Left hindlimb (tissue), 1 donor: ENCODE results near the gene GGA2.
A peak's percentile ranks its signal among the peaks of the same experiment; 100 is the strongest.
"Not testable (repeated sequence)": the region's sequence is repeated elsewhere in the genome, so short reads cannot be mapped to it uniquely, and the experiment has no call there.

Source experiments
- DNase-seq: peaks from one replicate; pipeline ENCODE4 v3.0.0-alpha.2; 2018

The GGA2 gene, protein sequence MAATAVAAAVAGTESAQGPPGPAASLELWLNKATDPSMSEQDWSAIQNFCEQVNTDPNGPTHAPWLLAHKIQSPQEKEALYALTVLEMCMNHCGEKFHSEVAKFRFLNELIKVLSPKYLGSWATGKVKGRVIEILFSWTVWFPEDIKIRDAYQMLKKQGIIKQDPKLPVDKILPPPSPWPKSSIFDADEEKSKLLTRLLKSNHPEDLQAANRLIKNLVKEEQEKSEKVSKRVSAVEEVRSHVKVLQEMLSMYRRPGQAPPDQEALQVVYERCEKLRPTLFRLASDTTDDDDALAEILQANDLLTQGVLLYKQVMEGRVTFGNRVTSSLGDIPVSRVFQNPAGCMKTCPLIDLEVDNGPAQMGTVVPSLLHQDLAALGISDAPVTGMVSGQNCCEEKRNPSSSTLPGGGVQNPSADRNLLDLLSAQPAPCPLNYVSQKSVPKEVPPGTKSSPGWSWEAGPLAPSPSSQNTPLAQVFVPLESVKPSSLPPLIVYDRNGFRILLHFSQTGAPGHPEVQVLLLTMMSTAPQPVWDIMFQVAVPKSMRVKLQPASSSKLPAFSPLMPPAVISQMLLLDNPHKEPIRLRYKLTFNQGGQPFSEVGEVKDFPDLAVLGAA

DNA sequence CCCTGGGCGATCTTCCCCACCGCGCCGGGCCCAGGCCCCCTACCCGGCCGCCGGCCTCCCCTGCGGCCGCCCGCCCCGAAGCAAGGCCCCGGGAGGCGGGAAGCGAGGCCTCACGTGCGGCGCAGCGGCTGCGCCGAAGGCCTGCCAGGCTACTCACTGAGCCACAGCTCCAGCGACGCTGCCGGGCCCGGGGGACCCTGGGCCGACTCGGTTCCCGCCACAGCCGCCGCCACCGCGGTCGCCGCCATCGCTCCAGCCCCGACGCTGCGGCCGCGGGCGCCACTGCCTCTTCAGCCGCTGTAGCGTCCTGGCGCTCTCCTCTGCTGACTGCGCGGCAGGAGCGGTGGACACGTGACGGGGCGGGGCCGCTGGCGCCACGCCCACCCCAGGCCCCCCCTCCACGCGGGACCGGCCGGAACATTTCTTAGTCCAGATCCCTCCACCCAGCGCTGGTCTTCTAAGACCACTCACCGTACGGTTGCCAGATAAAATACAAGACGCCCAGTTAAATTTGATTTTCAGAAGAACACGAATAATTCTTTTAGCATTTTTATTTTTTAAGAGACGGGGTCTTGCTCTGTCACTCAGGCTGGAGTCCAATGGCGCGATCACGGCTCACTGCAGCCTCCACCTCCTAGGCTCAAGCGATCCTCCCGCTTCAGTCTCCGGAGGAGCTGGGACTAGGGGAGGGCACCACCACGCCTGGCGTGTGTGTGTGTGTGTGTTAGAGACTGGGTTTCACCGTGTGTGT, at the start of gene GGA2:
TSS of gene GGA2 (minus strand) at position 331 of the 751 bp plus-strand sequence. CDS start at position 248, 83 bp downstream.
- peak; percentile 92 for DNase-seq

DNA sequence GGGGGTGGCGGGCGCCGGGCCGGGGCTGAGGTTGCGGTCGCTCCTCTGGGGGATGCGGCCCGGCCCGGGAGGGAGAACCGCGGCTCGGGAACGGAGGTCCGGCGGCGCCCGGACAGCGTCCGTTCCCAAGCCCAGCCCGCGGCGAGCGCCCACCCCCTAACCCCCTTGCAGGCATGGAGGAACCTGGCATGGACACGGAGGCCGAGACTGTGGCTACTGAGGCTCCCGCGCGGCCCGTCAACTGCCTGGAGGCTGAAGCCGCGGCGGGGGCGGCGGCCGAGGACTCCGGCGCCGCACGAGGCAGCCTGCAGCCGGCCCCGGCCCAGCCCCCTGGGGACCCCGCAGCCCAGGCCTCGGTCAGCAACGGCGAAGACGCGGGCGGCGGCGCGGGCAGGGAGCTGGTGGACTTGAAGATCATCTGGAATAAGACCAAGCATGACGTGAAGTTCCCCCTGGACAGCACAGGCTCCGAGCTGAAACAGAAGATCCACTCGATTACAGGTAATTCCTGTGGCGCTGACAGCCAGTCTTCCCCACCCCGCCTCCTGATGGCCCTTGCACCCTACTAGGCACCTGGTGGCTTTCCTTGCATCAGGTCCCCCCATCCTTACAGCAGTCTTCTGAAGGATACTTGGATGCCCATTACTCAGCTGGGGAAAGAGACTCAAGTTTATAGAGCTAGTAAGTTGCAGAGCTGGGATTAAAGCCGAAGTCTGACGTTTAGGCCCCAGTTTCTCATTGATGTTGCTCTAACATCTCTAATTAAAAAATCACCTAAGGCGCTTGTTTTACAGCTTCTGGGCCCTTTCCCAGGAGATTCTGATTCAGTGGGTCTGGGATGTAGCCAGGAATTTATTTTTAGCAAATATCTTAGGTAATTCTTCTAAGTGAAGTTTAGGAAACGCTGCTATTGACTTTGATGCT, 47.7 kb upstream of the GGA2 start:
- peak; percentile 67 for DNase-seq

- DNase-seq: peak; percentile 99
Measured at GRCh38 chr16:23556881-23557778, 46.8 kb upstream of the GGA2 start, which contains the start of the genes EARS2 and UBFD1. EARS2 (minus strand) TSS chr16:23557350; CDS start chr16:23557343, 7 bp downstream. UBFD1 (plus strand) TSS chr16:23557727; CDS start chr16:23557743, 16 bp downstream.

DNA sequence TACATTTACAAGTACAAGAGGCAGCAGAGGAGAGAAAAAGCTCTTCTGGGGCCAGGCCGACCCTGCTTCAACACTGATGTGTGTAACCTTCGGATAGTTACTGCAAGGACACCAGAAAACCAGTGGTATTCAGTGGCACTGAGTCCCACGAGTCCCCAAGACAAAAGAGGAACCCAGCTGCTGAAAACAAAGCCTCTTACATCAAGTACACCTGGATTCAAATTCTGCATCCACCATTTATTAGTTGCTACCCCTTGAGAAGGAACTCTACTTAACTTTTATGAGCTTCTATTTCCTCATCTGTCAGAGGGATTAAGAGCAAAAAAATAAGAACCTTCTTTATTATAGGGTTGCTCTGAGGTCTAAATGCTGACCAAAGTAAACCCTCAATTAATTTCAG, 44.2 kb upstream of the GGA2 start:
- no peak for DNase-seq

DNA sequence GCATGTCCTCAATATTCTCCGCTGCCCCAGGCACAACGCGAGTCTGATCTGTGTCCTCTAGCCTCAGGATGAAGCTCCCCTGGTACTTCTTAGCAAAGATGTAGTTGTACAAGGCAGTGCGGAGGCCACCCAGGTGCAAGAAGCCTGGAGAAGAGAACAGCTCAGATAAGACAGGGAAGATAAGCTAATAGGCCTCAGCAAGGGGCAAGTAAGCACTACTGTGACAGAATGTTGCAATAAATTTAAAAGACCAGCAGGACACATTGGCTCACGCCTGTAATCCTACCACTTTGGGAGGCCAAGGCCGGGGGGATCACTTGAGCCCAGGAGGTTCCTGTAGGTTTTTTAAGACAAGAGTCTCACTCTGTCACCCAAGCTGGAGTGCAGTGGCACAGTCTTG, 41.9 kb upstream of the GGA2 start:
- no peak for DNase-seq

- no peak for DNase-seq
Measured at GRCh38 chr16:23549938-23550337, 39.6 kb upstream of the GGA2 start.

DNA sequence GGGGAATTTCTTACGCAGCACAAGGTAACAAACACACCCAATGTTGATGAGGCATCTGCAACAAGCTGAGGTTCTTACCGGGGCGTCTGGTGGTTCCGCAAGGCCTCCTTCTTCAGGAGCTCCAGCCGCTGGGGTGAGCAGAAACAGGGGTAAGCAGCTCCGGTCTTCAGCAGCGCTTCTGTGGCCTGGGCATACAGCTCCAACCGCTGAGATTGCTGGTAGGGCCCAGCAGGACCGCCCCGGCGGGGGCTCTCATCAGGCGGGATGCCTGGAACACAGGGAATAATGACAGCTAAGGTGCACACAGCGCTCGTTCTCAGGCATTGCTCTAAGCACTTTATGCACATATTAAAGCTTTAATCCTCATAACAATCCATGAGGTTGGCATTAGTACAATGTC, 34.1 kb upstream of the GGA2 start:
- no peak for DNase-seq

DNA sequence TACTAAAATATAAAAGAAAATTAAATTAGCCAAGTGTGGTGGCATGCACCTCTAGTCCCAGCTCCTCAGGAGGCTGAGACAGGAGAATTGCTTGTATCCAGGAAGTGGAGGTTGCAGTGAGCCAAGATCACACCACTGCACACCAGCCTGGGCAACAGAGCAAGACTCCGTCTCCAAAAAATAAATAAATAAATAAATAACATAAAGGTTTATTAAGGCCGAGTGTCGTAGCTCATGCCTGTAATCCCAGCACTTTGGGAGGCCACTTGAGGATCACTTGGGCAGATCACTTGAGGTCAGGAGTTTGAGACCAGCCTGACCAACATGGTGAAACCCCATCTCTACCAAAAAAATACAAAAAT, 30.5 kb upstream of the GGA2 start:
- DNase-seq: not testable (repeated sequence)

- no peak for DNase-seq
Measured at GRCh38 chr16:23539984-23540816, 29.9 kb upstream of the GGA2 start.

DNA sequence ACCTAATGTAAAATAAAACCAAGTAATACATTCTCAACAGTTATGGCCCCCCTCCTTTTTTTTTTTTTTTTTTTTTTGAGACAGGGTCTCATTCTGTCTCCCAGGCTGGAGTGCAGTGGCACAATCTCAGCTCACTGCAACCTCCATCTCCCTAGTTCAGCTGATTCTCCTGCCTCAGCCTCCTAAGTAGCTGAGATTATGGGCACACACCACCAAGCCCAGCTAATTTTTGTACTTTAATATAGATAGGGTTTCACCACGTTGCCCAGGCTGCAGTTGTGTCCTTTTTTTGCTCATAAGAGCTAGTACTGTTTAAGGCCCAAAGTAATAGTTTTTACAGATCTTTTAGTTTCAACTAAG, 28.6 kb upstream of the GGA2 start:
- DNase-seq: no peak

GRCh38 chr16:23537390-23537789, 27.1 kb upstream of the GGA2 start:
- no peak for DNase-seq

DNA sequence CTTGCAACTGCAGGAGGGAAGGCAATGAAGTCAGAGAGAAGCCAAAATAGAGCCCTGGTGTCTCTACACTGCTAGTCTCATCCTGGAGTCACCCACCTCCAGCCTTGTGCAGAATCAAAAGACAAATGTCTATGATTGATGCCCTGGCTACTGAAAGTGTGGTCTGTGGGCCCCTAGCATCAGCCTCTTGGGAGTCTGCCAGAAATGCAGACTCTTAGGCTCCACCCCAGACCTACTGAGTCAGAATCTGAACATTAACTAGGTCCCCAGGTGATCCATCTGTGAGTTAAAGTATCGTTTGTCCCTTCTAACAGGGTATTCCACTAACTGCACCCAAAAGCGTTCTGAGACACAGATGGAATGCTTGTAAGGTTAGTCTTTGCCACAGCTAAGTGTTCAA, 25.6 kb upstream of the GGA2 start:
- no peak for DNase-seq

DNA sequence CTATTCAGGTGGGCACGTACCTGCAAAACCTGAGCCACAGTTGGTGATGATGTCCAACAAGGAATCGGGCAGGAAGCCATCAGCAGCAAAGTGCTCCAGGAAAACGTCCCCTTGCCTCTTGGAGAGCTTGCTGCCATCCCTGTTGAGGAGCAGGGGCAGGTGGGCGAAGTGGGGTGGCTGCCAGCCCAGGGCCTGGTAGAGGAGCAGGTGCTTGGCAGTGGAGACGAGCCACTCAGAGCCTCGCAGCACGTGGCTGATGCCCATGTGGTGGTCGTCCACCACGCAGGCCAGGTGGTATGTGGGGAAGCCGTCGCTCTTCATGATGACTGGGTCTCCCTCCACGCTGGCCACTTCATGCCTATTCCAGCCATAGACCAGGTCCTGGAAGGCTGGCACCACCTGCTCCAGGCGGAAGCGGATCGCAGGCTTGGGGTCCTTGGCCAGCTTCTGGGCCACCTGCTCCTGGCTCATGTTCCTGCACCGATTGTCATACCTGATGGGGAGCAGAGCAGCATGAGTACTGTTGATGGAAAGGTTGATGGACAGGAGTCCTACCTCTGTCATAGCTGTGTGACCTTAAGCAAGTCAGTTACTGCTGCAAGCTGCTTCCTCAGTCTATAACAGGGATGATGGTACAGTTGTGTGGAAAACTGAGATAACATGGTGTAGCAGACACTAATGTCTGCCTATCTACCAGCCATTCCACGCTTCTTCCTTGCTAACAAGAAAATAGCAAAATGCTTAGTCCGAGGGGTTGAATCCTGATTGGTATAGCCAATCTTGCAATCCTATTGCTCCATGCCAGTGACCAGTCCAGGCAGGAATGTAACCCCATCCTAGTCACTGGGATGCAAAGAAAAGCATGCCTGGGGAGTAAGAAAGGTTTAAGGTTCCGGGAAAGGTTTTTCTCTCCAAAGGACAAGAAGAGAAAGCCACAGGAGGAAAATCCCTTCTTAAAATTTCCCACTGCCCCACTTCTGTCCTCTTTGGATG, 24.9 kb upstream of the GGA2 start:
- DNase-seq: no peak

- no peak for DNase-seq
Measured at GRCh38 chr16:23532448-23532847, 22.2 kb upstream of the GGA2 start.

GRCh38 chr16:23530062-23530461, 19.8 kb upstream of the GGA2 start:
- no peak for DNase-seq

DNA sequence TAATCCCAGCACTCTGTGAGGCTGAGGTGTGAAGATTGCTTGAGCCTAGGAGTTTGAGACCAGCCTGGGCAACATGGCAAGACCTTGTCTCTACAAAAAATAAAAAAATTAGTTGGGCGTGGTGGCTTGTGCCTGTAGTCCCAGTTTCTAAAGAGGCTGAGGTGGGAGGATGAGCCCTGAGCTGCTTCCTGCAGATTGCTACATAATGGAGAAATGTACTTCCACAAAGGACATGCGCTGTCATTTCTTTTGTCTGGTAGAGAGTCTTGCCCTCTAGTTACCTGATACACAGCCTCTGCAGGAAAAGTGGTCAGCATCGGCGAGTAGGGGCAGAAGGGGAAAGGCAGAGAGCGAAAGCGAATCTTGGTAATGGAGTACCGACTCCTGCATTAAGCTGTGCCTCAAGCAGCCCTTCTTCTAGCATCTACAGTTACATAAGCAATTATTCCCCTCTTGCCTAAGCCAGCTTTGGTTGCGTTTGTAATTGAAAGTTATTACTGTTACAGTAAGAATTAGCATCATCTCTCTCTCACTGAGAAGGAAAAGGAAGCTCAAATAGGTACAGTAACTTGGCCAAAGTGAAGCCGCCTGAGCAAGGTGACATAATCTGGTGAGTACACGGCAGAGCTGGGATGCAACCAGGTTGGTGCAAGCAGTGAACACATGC, 18.5 kb upstream of the GGA2 start:
- DNase-seq: no peak

GRCh38 chr16:23527961-23528643, 17.8 kb upstream of the GGA2 start:
- DNase-seq: no peak

GRCh38 chr16:23524886-23525285, 14.6 kb upstream of the GGA2 start:
- no peak for DNase-seq
